GM21737 (cell line): ENCODE results near the gene RFTN1.

ENCODE experiments used
- ATAC-seq: cut with Tn5 transposase; IDR thresholded peaks from one replicate; pipeline ENCODE4 v1.9.1; 2021; ENCODE audit warnings: mild to moderate bottlenecking, moderate library complexity; ENCODE audit not compliant: unreplicated experiment

The RFTN1 gene

DNA sequence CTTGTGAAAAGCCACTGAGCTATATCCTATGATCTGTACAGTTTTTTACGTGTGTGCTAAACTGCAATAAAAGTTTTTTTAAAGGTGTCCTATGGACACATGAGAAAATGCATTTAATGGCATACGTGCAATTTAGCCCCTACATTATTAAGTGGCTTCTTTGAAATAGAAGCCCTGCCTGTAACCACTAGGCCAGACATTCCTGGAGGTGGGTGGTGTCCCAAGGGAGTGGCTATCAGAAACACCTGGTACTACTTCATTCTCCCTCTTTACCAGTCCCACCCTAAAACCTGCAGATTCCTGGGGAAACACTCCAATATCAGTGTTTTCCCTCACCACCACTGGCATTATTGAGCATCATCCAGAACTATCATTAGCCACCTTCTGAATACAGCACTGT lies 148.5 kb downstream of the RFTN1 start:
- no peak for ATAC-seq

DNA sequence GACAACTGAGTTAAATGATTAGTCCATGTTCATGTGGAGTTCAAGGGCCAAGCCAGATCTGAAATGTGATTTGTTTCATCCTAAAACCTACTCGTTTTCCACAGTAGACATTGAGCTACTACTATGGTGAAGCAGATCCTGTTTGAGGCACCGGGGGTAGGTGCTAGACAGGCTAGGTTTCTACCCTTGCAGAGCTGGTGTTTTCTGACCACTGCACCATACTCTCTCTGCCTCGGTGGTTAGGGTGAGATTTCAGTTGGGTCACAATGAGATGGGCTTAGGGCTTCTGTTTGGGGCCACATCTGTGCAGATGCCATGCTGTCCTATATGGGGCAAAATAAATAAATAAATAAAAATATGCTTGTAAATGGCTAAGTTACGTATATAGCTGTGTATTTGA lies 149.2 kb downstream of the RFTN1 start:
- no peak for ATAC-seq

DNA sequence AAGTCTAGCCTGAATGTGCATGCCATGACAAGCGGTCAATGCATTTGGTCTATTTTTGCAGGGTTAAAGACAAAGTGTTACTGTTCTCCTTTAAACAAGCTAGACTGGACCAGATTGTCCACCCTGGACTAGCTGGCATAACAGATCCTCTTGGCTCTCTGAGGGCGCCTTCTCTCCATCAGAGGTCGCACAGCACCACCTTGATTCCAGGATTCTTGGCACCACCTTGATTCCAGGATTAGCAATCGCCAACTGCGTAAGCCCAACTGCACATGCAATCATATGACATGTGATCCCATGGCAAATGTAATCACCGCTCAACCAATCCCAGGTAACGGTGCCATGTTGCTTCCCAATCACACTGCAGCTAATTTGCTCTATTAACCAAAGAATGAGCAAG lies 149.9 kb downstream of the RFTN1 start:
- ATAC-seq, result no peak

DNA sequence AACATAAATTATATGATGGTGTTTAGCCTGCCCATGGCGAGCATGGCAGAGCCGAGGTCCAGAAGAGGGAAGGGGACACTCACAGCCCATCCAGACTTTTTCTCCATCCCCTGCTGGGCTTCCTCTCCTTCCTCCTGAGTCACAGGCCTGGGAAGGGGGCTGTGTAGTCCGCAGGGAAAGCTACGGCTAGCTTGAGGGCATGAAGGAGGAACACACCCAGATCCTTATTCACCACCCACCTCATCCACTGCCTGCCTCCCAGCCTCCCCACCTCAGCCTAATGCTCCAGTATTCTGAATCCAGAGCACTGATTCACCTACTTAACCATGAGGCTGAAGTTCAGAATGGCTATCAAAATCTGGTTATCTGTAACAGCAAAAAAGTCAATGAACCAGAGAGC lies 150.7 kb downstream of the RFTN1 start:
- ATAC-seq, result no peak

DNA sequence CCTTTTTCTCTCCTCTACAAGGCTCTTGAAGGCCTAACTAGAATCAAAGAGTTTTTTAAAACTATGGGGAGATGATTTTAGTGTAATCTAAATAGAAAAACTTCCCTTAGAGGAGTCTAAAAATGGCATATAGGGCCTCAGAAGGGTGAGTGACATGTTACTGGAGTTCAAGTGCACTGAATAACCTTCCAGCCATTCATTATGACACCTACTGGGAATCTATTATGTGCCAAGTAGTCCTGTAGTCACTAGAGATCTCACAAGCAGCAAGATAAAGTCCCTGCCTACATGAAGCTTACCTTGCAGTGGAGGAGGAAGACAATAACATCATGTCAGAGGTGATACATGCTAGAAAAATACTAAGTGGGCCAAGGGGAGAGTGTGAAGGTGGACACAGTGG lies 152.4 kb downstream of the RFTN1 start:
- ATAC-seq, result no peak

DNA sequence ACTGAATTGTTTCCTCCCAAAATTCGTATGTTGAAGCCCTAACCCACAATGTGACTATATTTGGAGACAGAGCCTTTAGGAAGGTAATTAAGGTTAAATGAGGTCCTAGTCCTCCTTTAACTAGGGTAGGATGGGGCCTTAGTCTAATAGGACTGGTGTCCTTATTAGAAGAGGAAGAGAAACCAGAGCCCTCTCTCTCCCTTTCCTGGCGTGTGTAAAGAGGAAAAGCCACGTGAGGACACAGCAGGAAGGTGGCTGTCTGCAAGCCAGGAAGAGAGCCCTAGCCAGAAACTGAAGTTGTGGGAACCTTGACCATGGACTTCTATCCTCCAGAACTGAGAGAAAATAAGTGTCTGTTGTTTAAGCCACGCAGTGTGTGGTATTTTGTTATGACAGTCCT lies 154.2 kb downstream of the RFTN1 start:
- no peak for ATAC-seq

DNA sequence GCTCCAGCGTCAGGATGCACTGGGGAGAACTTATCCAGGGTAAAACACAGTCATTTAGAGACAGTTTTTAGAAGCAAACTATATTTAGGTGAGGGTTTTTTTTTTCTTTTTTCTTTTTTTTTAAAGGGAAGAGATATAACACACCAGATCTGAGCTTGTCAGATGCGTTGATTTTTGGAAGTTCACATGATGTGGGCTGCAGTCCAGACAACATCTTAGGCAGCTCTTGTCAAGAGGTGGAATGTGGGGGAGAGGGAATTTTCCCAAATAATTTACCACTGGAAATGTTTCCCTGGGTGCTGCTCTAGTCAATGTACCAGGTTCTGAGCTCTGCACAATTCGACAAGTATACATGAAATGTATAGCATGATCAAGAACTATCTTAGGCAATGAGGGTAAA lies 155.2 kb downstream of the RFTN1 start:
- ATAC-seq, result no peak

DNA sequence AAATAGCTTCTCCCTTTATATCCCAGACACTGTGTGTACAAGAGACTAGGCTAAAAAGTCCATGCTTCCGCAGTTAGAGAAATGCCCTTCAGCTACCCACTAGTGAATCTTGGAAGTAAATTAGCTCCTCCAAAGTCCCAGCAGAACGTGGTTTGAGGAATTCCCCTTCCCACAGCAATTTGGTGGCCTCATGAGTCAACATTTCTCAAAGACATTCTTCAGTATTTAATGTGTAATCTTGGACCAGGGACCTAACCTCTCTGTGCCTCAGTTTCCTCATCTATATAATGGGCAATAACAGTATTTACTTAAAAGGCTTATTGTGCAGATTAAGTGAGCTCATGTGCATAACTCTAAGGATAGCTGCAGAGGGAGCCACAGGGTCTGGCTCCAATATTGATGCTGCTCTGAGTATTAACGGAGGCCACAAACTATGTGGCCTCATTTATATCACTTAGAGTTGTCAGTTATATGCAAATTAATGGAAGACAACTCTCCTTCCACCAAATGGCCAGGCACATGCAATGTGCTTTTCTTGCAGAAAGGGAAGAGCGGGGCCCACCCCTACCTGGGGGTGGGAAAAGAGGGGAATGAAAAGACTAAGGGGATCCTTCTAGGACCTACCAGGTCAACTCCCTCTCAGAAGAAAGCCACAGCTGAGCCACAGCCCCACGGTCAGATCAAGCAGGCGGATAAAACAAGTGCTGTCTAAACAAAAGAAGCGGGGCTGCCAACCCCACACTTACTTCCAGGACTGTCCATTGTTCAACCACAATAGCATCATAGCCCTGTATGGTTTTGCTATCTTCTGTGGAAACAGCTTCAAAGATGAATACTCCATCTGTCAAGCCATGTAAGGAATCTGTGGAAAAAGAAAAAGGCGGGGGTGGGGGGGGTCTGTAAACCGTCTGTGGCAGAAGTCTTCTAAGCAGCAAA lies 156.0 kb downstream of the RFTN1 start:
- ATAC-seq, result no peak

DNA sequence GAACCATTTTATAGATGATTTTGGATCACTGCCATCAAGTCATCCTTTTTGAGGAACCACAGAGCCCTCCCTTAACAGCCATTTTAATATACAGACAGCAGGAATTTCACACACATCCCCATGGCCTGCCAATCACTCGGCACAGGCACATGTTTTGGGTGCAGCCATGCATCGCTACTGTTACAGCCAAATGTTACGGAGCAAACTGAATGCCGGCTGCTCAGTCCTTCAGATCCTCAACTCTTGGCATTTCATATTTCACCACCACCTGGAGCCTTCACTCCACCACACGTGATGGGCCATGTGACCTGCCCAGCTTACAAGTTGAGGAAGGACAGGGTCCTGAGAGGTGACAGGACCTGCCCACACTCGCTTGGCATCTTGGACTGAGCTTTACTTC lies 157.7 kb downstream of the RFTN1 start:
- ATAC-seq, result no peak

DNA sequence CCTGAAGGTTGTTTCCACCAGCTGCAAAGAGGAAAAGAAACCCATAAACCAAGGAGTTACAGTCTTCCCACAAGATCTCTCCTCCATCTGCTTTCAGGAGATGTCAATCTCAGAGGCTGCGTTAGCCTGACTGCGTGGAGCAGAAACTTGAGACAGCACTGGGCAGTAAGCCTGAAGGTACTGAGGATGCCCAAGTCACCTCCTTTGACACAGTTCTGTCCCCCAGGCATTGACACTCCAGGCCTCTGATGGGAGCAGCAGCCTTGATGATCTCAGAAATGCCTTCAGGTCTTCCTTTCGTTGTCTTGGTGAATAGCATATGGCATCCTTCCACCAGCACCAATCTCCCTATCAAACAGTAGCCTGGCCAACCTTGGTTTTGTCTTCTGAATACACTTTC lies 159.2 kb downstream of the RFTN1 start:
- no peak for ATAC-seq

DNA sequence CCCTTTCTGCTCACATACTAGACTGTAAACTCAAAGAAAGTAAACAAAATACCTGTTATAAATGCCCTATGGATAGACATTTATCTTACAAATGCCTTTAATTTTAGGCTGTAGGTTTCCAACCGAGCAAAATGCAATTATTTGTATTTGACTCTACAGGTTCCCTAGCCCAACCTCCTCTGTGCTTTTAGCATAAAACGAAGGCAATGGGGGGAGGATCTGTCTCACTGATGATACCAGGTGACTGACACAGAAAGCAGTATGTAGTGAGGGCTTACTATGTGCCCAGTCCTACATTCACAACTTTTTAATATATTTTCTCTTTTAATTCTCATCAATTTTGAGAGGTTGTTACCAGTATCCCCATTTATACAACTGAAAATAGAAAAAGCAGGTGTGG lies 161.1 kb downstream of the RFTN1 start:
- no peak for ATAC-seq

DNA sequence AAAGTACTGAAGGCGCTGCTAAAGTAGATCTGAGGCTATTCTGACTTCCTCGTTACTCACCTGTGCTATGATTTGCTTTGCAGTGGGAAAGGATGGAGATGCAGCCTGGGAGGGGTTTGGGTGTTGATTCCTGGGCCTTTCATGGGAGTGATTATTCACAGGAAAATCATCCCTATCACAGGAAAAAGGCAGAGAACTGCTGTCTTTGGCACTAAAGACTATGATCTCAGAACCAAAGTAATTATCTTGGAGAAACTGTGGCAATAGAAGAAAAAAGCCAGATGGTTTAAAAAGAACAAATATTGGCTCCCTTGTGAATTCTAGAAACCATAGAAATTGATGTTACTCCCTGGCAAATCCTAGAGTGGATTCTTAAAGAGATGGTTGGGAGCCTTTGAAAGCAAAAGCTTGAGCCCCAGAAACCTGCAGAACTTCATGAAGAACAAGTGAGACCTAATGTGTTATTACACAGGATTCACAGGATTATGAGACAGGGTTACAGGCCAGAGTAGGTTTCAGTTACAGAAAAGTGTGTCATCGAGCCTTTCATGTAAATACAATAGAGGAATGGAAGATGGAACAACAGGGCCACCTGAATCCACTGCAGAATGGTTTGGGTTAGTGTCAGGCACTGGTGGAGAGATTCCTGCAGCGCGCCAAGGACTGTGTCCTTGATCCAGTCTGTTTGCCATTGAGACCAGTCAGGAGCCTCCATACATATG lies 162.7 kb downstream of the RFTN1 start:
- no peak for ATAC-seq

DNA sequence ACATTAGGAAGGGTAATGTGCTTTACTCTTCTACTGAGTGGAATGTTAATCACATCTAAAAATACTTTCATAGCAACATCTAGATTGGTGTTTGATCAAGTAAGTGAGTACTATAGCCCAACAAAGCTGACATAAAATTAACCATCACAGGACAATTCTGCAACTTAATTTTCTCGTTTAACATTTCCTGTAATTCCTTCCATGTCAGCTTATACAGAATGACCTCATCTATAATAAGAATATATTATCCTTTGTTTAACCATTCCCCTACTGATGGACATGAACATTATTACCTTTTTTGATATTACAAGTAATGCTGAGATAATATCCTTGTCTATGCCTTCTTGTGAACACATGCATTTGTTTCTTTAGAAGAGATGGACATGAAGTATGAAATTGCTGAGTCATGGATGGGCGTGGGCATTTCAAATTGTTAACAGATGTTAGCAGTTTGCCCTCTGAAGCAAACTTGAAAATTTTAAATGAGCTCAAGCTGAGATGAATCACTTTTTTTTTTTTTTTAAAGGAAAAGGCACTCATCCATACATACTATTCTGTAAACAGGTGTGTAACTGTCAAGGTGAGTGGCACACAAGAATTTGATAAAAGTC lies 163.4 kb downstream of the RFTN1 start:
- no peak for ATAC-seq

DNA sequence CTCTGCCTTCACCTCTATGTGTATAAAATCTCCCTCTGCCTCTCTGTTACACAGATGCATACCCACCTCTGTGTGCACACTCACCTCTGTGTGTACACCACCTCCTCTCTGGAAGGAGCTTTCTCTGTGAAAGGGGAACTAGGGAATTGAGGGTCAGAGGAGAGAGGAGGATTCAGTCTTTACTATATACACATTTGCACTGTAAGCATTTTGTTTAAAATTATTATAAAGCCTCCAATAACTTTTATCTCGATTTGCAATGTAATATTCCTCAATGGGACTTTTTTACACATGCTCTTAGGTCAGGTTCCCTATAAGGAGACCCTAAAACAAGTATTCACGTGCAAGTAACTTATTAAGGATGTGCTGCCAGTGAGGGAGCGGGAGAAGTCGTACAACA lies 166.0 kb downstream of the RFTN1 start:
- ATAC-seq, result no peak

DNA sequence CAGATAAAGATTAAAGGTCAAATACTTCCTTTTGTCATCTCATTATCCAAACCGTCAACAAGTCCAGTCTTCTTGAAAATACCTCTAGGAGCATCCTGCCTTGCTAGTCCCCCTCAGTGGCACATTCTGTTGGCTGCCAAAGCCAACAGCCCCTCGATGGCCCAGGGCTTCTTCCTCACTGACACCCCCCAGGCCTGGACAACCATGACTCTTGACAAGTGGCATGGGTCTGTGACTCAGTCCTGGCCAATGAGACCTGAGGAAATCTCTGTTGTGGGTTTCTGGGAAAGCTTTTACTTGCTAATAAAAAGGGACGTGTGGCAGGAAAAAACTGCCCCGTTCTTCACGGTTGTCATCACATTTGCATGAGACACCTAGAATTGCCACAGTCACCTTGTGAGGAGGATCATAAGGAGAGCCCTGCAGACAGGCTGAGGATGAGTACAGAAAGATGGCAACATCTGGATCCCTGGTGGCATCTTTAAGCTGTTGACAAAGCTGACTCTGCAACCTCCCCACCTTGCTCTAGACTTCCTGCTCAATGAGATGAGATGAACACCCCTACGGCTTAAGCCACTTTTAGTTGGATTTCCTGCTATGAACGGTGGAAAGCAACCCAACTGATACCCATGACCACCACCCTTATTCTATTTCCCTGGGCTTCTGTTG lies 167.0 kb downstream of the RFTN1 start:
- ATAC-seq, result no peak

DNA sequence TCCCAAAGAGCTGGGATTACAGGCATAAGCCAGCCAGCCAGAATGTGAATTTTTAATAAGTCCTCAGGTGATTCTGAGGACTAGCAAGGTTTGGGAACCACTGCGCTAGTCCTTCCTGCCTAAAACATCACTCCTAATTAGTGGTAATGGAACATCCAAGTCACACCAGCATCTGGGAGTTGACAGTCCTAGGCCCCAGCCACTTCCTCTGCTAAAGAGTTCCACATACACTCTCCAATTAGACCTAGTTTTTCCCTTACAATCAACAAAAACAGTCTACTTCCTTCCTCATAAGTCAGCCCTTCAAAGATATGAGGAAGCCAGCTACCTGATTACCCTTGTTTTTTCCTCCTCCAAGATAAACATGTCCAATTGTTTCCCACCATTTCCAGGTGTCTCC lies 170.4 kb downstream of the RFTN1 start:
- ATAC-seq, result no peak

DNA sequence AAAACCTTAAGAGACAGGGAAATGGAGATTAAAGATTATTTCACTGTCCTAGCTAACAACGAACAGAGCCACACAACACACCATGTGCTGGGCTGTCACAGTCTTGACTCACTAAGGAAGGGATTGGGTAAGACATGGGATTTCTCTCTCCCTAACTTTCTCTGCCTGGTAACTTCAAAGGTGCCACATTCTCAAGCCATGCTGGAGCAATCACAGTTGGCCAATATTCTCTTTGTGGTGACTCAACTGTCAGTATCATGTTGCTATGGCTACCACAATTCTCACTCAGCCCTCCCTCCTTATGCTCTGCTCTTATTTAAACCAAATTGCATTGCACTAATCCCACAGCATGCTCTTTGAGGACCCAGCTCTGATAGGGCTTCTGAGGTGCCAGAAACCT lies 174.5 kb downstream of the RFTN1 start:
- ATAC-seq, result no peak

DNA sequence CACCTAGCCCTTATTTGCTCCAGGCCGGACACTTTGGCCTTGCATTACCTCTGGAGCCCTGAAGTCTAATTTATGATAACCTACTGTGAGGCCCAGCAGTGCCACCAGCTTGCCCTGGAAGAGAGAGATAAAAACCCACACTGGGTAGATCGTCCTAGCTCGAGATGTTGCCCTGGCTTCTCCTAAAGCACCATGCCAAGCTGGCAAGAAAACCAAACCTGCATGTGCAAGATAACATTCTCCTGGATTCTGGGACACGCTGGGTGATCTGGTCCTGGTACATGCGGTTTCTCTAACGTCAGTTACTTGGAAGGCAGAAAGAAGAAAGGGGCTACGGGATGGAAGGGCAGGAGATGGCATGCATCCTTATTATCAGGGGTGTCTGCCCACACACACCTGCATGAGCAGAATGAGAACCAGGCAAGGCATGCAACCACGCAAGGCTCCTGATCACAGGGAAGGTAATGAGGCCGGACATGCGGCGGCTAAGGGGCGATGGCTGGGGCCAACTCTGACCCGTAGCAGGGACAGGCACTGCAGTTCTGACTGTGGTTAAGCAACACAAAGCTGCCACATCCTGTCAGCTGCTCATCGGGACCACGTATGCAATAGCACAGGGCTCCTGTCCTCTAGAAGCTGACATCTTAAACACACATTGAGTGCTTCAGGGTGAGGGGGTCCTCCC lies 175.5 kb downstream of the RFTN1 start:
- peak; percentile 93 for ATAC-seq

DNA sequence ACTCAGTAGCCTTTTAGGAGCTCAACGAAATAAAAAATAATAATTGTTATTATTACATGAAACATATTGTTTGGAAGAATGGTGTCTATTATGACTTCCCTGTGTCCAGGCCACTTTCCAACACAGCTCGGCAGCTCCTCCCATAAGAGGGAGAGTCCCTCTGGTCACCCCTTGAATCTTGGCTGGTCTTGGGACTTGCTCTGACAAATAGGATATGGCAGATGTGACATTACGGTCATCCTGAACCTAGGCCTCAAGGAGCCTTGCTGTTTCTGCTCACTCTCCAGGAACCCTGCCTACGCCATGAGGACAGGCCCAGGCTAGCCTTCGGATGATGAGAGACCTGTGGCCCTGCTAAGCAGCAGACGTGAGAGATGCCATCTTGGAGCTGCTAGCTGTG lies 176.7 kb downstream of the RFTN1 start:
- no peak for ATAC-seq

DNA sequence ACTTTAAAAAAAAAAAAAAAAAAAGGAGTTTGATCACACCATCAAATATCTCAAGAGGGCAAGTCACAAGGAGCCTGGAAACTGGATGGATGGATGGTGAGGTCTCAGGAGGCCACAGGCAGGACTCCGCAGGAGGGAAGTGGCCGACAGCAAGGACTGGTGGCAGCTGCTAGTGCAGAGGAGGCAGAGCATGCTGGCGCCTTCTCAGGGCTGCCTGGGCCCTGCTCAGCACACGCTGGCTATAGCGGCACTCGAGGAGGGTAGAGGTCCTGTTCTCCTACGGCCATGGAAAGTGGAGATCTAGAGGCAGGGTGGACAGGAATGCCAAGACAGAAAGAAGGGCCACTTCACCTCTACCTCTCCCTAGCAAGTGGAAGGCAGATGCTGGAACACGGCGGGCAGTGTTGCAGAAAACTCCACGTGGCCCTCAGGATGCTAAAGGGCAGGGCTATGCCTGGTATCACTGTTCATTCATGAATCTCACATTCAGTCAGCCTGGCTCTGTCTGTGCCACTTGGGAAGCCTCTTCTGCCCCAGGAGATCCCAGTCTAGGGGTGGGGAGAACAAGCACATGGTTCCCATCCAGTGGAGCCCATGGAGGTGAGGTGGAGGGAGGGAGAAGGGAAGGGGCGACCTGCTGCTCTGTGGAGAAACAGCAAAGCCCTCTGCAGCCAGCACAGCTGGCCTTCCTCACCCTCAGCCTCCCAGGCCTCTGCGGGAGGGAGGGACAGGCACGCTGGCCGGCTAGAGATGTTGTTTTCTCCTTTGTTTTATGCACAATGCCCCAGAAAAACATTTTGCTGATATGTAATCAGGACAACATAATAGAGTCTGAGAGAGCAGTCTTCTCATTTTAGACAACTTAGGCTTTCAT lies 177.5 kb downstream of the RFTN1 start:
- ATAC-seq, result no peak
